RCC 7860 (cell line): Measurements from ENCODE around the gene POLR3K.
"Not testable (repeated sequence)": the region's sequence is repeated elsewhere in the genome, so short reads cannot be mapped to it uniquely, and the experiment has no call there.

Source experiments
- DNase-seq: peaks from one replicate; pipeline ENCODE4 v3.0.0-alpha.2; 2015; ENCODE audit warnings: low spot score
- FAIRE-seq: peaks from 2 replicates; lab custom pipeline; 2012; peaks lifted over from hg19 to GRCh38; lab: Jason Lieb, UNC

Gene POLR3K

DNA sequence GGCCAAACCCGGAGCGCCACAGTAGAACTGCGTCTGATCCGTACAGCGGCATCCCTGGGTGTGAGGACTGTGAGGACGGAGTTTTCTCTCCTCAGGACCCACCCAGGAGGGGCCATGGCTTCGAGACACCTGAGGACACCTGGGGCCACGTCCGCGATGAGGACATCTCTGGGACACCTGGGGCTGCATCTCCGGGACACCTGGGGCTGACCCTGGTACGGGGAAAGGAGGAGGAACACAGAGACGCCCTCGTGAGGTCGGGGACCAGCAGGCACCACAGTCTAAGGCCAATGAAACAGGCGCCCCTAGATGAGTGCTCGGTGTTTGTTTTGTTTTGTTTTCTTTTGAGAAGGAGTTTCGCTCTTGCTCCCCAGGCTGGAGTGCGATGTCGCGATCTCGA lies 29.3 kb downstream of the POLR3K start:
- FAIRE-seq, DNase-seq: not testable (repeated sequence)

GRCh38 chr16:20886-21285 lies 32.5 kb downstream of the POLR3K start:
- not testable (repeated sequence) for DNase-seq, FAIRE-seq

DNA sequence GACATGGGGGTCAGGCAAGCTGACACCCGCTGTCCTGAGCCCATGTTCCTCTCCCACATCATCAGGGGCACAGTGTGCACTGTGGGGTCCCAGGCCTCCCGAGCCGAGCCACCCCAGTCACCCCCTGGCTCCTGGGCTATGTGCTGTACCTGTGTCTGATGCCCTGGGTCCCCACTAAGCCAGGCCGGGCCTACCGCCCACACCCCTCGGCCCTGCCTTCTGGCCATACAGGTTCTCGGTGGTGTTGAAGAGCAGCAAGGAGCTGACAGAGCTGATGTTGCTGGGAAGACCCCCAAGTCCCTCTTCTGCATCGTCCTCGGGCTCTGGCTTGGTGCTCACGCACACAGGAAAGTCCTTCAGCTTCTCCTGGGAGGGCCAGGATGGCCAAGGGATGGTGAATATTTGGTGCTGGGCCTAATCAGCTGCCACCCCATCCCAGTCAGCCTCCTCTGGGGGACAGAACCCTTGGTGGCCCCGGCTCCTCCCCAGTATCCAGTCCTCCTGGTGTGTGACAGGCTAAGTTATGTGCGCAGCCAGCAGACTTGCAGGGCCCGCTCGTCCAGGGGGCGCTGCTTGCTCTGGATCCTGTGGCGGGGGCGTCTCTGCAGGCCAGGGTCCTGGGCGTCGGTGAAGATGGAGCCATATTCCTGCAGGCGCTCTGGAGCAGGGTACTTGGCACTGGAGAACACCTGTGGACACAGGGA lies 36.2 kb downstream of the POLR3K start:
- not testable (repeated sequence) for DNase-seq, FAIRE-seq

DNA sequence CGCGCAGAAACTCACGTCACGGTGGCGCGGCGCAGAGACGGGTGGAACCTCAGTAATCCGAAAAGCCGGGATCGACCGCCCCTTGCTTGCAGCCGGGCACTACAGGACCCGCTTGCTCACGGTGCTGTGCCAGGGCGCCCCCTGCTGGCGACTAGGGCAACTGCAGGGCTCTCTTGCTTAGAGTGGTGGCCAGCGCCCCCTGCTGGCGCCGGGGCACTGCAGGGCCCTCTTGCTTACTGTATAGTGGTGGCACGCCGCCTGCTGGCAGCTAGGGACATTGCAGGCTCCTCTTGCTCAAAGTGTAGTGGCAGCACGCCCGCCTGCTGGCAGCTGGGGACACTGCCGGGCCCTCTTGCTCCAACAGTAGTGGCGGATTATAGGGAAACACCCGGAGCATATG lies 42.6 kb downstream of the POLR3K start:
- DNase-seq, FAIRE-seq: not testable (repeated sequence)

DNA sequence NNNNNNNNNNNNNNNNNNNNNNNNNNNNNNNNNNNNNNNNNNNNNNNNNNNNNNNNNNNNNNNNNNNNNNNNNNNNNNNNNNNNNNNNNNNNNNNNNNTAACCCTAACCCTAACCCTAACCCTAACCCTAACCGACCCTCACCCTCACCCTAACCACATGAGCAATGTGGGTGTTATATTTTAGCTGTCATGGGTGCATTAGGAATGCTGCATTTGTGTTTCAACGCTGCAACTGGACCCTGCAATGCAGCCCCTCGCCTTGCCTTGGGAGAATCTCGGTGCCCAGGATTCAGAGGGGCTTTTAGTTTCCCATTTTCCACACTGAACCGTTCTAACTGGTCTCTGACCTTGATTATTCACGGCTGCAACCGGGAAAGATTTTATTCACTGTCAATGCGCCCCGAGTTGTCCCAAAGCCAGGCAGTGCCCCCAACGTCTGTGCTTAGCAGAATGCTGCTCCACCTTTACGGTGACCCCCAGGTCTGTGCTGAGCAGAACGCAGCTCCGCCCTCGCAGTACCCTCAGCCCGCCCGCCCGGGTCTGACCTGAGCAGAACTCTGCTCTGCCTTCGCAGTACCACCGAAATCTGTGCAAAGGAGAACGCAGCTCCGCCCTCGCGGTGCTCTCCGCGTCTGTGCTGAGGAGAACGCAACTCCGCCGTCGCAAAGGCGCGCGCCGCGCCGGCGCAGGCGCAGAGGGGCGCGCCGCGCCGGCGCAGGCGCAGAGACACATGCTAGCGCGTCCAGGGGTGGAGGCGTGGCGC lies 43.3 kb downstream of the POLR3K start:
- DNase-seq, result no peak
- FAIRE-seq, result no peak
